Activated T-helper 9 cell treated with anti-CD3 and anti-CD28 coated beads, Interleukin-2, amount 50 U/mL, for 16 hours (primary cell): ENCODE data around the gene ZBTB33.

Experiments
- DNase-seq: peaks from one replicate; pipeline ENCODE4 v3.0.0-alpha.2; 2020; ENCODE audit warnings: low read depth

The ZBTB33 gene

GRCh38 chrX:120305531-120306141, 55.0 kb downstream of the ZBTB33 start:
- no peak for DNase-seq

- DNase-seq = no peak
These were observed 56.0 kb downstream of the ZBTB33 start for GRCh38 chrX:120306630-120307029.
